Activated CD8-positive, alpha-beta T cell treated with anti-CD3 and anti-CD28 coated beads for 36 hours (primary cell): Measurements from ENCODE around the gene STH. TPM values are rescaled to one million over a fixed set of nuclear protein-coding genes. Genes with fewer than 3 reads are reported as not detected.

ENCODE experiments used
- ATAC-seq: fragments of 200-7000 bp; cut with Tn5 transposase; one replicate; pipeline ENCODE4 v1.10.0; 2021; ENCODE audit warnings: mild to moderate bottlenecking, moderate library complexity
- CTCF ChIA-PET: fragments of 350-600 bp; sonication (Branson Sonifier 250); formaldehyde crosslinking; loops from one replicate; lab custom pipeline; 2021; ENCODE audit warnings: antibody characterized with exemption; lab: Charles Lee
- POLR2A ChIA-PET: fragments of 350-600 bp; sonication (Branson Sonifier 250); formaldehyde crosslinking; loops from one replicate; lab custom pipeline; 2021; ENCODE audit warnings: antibody characterized with exemption; lab: Charles Lee
- DNase-seq: peaks from one replicate; pipeline ENCODE4 v3.0.0-alpha.2; 2020
- H3K27ac Mint-ChIP-seq: one replicate; pipeline ENCODE4 v1.8.0; 2021; ENCODE audit warnings: mild to moderate bottlenecking, mixed read lengths
- H3K27me3 Mint-ChIP-seq: one replicate; pipeline ENCODE4 v1.8.0; 2021; ENCODE audit warnings: mixed read lengths
- H3K36me3 Mint-ChIP-seq: one replicate; pipeline ENCODE4 v1.8.0; 2021; ENCODE audit warnings: low read depth, mixed read lengths
- H3K4me1 Mint-ChIP-seq: one replicate; pipeline ENCODE4 v1.8.0; 2021; ENCODE audit warnings: low read depth, mixed read lengths
- H3K4me3 Mint-ChIP-seq: one replicate; pipeline ENCODE4 v1.8.0; 2021; ENCODE audit warnings: mild to moderate bottlenecking, moderate library complexity, mixed read lengths
- H3K9me3 Mint-ChIP-seq: one replicate; pipeline ENCODE4 v1.8.0; 2021; ENCODE audit warnings: mixed read lengths
- CTCF ChIP-seq: fragments of 200-600 bp; IDR thresholded peaks from one replicate; pipeline ENCODE4 v1.8.0; 2022; ENCODE audit warnings: antibody characterized with exemption, mild to moderate bottlenecking
- intact Hi-C: fragments of 100-400 bp; cut with micrococcal nuclease; formaldehyde crosslinking; loops from one replicate; pipeline ENCODE4 v1.10.0; 2022
- total RNA-seq, 2 experiments: library from RNA; stranded (reverse); gene quantifications; one replicate each; pipeline ENCODE4 v1.2.3, GENCODE V29; 2021

STH gene
- total RNA-seq, 2 experiments from 2014 or later: not detected

- DNase-seq: no peak
- Mint-ChIP-seq H3K27me3 (no peaks in the 10 kb centered on the region), H3K9me3 (no peaks in the 10 kb centered on the region), H3K4me1 (no peaks in the 10 kb centered on the region), H3K27ac (no peak overlapping the region), H3K4me3 (no peak overlapping the region), H3K36me3 (no peaks in the 10 kb centered on the region)
- ChIA-PET CTCF (interaction anchor here (1.0 kb wide), 1 partner anchor 297 kb away, joined by 3 read pairs; no protein-coding TSS in a partner anchor), POLR2A (interaction anchor here (1.0 kb wide), 1 partner anchor 46 kb away, joined by 4 read pairs; no protein-coding TSS in a partner anchor)
- no peak for TF ChIP-seq CTCF
- no peak for ATAC-seq
- intact Hi-C loops: no loop called here
Measured at GRCh38 chr17:45989759-45990158, 9.3 kb upstream of the STH start.

- no peak overlapping the region for H3K27ac Mint-ChIP-seq
- H3K27me3 Mint-ChIP-seq: no peaks in the 10 kb centered on the region
- H3K4me3 Mint-ChIP-seq: no peak overlapping the region
- H3K9me3 Mint-ChIP-seq: no peaks in the 10 kb centered on the region
- intact Hi-C loops: no loop called here
- H3K4me1 Mint-ChIP-seq: no peaks in the 10 kb centered on the region
- no peak for TF ChIP-seq CTCF
- ChIA-PET CTCF (interaction anchor here (2.6 kb wide), 1 partner anchor 11 kb away, joined by 9 read pairs; no protein-coding TSS in a partner anchor), POLR2A (no interaction called here)
- DNase-seq (no peak), ATAC-seq (no peak)
- no peaks in the 10 kb centered on the region for H3K36me3 Mint-ChIP-seq
Measured at GRCh38 chr17:45990886-45991285, 8.2 kb upstream of the STH start.

- POLR2A ChIA-PET: no interaction called here
- no peak for DNase-seq
- no peak overlapping the region for H3K4me3 Mint-ChIP-seq
- H3K9me3 Mint-ChIP-seq: no peaks in the 10 kb centered on the region
- H3K27me3 Mint-ChIP-seq: no peaks in the 10 kb centered on the region
- ATAC-seq: no peak
- H3K27ac Mint-ChIP-seq: no peak overlapping the region
- H3K36me3 Mint-ChIP-seq: no peaks in the 10 kb centered on the region
- CTCF ChIA-PET: interaction anchor here (2.6 kb wide), 1 partner anchor 11 kb away, joined by 9 read pairs; no protein-coding TSS in a partner anchor
- intact Hi-C loops: no loop called here
- no peak for TF ChIP-seq CTCF
- no peaks in the 10 kb centered on the region for H3K4me1 Mint-ChIP-seq
Measured at GRCh38 chr17:45991341-45991740, 7.7 kb upstream of the STH start.

GRCh38 chr17:45992175-45992574 lies 6.9 kb upstream of the STH start:
- intact Hi-C loops: no loop called here
- ChIA-PET POLR2A (no interaction called here), CTCF (interaction anchor here (2.6 kb wide), 1 partner anchor 10 kb away, joined by 9 read pairs; no protein-coding TSS in a partner anchor)
- Mint-ChIP-seq H3K9me3 (no peaks in the 10 kb centered on the region), H3K27me3 (no peaks in the 10 kb centered on the region), H3K4me3 (no peak overlapping the region), H3K27ac (no peak overlapping the region), H3K36me3 (no peaks in the 10 kb centered on the region), H3K4me1 (no peaks in the 10 kb centered on the region)
- DNase-seq (no peak), ATAC-seq (no peak)
- no peak for TF ChIP-seq CTCF

- DNase-seq (no peak), ATAC-seq (no peak)
- Mint-ChIP-seq H3K36me3 (no peaks in the 10 kb centered on the region), H3K27ac (no peak overlapping the region), H3K27me3 (no peaks in the 10 kb centered on the region), H3K9me3 (no peaks in the 10 kb centered on the region), H3K4me1 (no peaks in the 10 kb centered on the region), H3K4me3 (no peak overlapping the region)
- CTCF ChIA-PET: no interaction called here
- POLR2A ChIA-PET: interaction anchor here (1.0 kb wide), 1 partner anchor 12 kb away, joined by 3 read pairs; no protein-coding TSS in a partner anchor
- no peak for TF ChIP-seq CTCF
- intact Hi-C loops: no loop called here
Measured at GRCh38 chr17:45992904-45993303, 6.1 kb upstream of the STH start.
